Measurements from ENCODE around the gene NBEAL2.

Gene NBEAL2

GRCh38 chr3:46965151-46965550 lies 14.3 kb upstream of the NBEAL2 start:
- DNase-seq (ENCODE audit: low read depth): no peak

GRCh38 chr3:46966811-46967210 lies 12.7 kb upstream of the NBEAL2 start:
- no peak for DNase-seq (ENCODE audit: low read depth)

- DNase-seq (ENCODE audit: low read depth): no peak
These were observed 10.6 kb upstream of the NBEAL2 start for GRCh38 chr3:46968783-46969428.

- DNase-seq (ENCODE audit: low read depth): no peak
These were observed 8.9 kb upstream of the NBEAL2 start for GRCh38 chr3:46970391-46971091.

GRCh38 chr3:46971151-46971550 lies 8.3 kb upstream of the NBEAL2 start:
- DNase-seq (ENCODE audit: low read depth): no peak

- no peak for DNase-seq (ENCODE audit: low read depth)
These were observed 7.7 kb upstream of the NBEAL2 start for GRCh38 chr3:46971742-46972141.

- no peak for DNase-seq (ENCODE audit: low read depth)
These were observed 7.1 kb upstream of the NBEAL2 start for GRCh38 chr3:46972396-46972795.

- no peak for DNase-seq (ENCODE audit: low read depth)
These were observed 4.9 kb upstream of the NBEAL2 start for GRCh38 chr3:46974421-46975171.

- peak; percentile 99 for DNase-seq (ENCODE audit: low read depth)
These were observed 2.9 kb upstream of the NBEAL2 start, which contains the start of gene CCDC12 for GRCh38 chr3:46976326-46977190. TSS of gene CCDC12 (minus strand) at chr3:46976745. CDS start at chr3:46976732, 13 bp downstream.

GRCh38 chr3:46977811-46978195 lies 1.7 kb upstream of the NBEAL2 start:
- DNase-seq (ENCODE audit: low read depth): no peak

GRCh38 chr3:46978381-46978780 lies 1.1 kb upstream of the NBEAL2 start:
- no peak for DNase-seq (ENCODE audit: low read depth)

GRCh38 chr3:46979958-46980497 lies 562 bp downstream of the NBEAL2 start:
- DNase-seq (ENCODE audit: low read depth): no peak

- DNase-seq (ENCODE audit: low read depth): no peak
These were observed 2.5 kb downstream of the NBEAL2 start for GRCh38 chr3:46981932-46982471.

- no peak for DNase-seq (ENCODE audit: low read depth)
These were observed 3.1 kb downstream of the NBEAL2 start for GRCh38 chr3:46982546-46982945.

- no peak for DNase-seq (ENCODE audit: low read depth)
These were observed 5.4 kb downstream of the NBEAL2 start for GRCh38 chr3:46984591-46985459.

- no peak for DNase-seq (ENCODE audit: low read depth)
These were observed 6.1 kb downstream of the NBEAL2 start for GRCh38 chr3:46985588-46985987.

GRCh38 chr3:46986055-46986730 lies 6.7 kb downstream of the NBEAL2 start:
- no peak for DNase-seq (ENCODE audit: low read depth)

- DNase-seq (ENCODE audit: low read depth): no peak
These were observed 7.4 kb downstream of the NBEAL2 start for GRCh38 chr3:46986782-46987310.

GRCh38 chr3:46987319-46987742 lies 7.9 kb downstream of the NBEAL2 start:
- no peak for DNase-seq (ENCODE audit: low read depth)

All from fibroblast of the conjunctiva (primary cell).